ENCODE data around the gene VCY1B. TPM values are rescaled to one million over a fixed set of nuclear protein-coding genes. Genes with fewer than 3 reads are reported as not detected.
"Not testable (repeated sequence)": the region's sequence is repeated elsewhere in the genome, so short reads cannot be mapped to it uniquely, and the experiment has no call there.

VCY1B gene
- not detected for total RNA-seq

DNA sequence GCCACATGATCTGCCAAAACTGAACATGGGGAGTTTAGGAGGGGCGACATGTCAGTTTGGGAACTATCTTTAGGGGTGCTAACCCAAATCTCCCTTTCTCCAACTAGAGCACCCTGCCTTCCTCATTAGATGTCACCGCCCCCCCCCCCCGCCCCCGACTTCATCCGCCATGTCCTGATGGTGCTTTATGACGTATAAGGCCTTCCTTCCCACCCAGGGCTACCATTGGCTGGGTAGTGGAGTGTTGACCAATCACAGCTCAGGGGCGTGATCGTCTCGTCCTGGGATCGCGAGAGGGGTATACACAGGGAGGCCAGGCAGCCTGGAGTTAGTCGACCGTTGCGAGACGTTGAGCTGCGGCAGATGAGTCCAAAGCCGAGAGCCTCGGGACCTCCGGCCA is at the start of gene VCY1B:
TSS of gene VCY1B (plus strand) at position 301 of the 400 bp plus-strand sequence. CDS start at position 364, 63 bp downstream.
- DNase-seq: not testable (repeated sequence)

DNA sequence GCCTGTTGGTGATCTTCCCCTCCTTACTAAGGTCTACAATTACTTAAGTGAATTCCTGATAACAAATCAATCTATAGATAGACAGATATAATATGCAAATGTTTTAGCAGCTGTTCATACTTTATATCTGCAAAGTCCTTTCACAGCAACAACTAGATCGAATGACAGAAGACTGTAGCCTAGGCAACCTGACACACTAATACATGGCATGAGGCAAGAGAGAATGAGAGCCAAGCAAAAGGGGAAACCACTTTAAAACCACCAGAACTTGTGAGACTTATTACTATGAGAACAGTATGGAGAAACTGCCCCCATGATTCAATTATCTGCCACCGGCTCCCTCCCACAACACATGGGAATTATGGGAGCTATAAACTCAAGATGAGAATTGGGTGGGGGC is 44.1 kb upstream of the VCY1B start:
- not testable (repeated sequence) for DNase-seq

DNA sequence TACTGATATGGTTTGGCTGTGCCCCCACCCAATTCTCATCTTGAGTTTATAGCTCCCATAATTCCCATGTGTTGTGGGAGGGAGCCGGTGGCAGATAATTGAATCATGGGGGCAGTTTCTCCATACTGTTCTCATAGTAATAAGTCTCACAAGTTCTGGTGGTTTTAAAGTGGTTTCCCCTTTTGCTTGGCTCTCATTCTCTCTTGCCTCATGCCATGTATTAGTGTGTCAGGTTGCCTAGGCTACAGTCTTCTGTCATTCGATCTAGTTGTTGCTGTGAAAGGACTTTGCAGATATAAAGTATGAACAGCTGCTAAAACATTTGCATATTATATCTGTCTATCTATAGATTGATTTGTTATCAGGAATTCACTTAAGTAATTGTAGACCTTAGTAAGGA is 25.6 kb upstream of the VCY1B start:
- not testable (repeated sequence) for DNase-seq

GRCh38 chrY:14085877-14086276 is 29.9 kb downstream of the VCY1B start:
- DNase-seq: no peak

Other genes with a start within 250 kb of the VCY1B start
- gene VCY, start 69.8 kb upstream of the VCY1B start, total RNA-seq: not detected